Pulmonary artery endothelial cell (primary cell): ENCODE results near the gene TMEM208. TPM values are rescaled to one million over a fixed set of nuclear protein-coding genes. Genes with fewer than 3 reads are reported as not detected.

Experiments used
- DNase-seq: peaks from one replicate; pipeline ENCODE4 v3.0.0-alpha.2; 2011; ENCODE audit warnings: low read depth, low spot score
- total RNA-seq: library from RNA; depleted of rRNA; stranded (reverse); fragments of >200 nt; gene quantifications from 2 replicates; pipeline ENCODE4 v1.2.3, GENCODE V29; 2014

TMEM208 gene
- total RNA-seq, 1 donor from 2014 or later: 30.0 TPM

GRCh38 chr16:67191411-67191994 lies 35.4 kb upstream of the TMEM208 start:
- DNase-seq: no peak

GRCh38 chr16:67191995-67192681 lies 34.8 kb upstream of the TMEM208 start, which contains the start of gene E2F4:
E2F4 (plus strand) TSS chr16:67192155; CDS start chr16:67192228, 73 bp downstream.
- DNase-seq: peak; percentile 77

GRCh38 chr16:67192781-67193361 lies 34.1 kb upstream of the TMEM208 start:
- DNase-seq: no peak

GRCh38 chr16:67193536-67193935 lies 33.4 kb upstream of the TMEM208 start:
- no peak for DNase-seq

GRCh38 chr16:67194260-67194659 lies 32.7 kb upstream of the TMEM208 start:
- DNase-seq: no peak

GRCh38 chr16:67195676-67196075 lies 31.3 kb upstream of the TMEM208 start:
- no peak for DNase-seq

GRCh38 chr16:67196881-67197280 lies 30.0 kb upstream of the TMEM208 start:
- DNase-seq: no peak

GRCh38 chr16:67197704-67198103 lies 29.2 kb upstream of the TMEM208 start:
- DNase-seq: no peak

GRCh38 chr16:67198238-67198734 lies 28.6 kb upstream of the TMEM208 start:
- DNase-seq: no peak

- DNase-seq: no peak
Observed at GRCh38 chr16:67199011-67199807, 27.7 kb upstream of the TMEM208 start, which contains the start of gene ELMO3. ELMO3 (plus strand) TSS chr16:67199131; CDS start chr16:67199327, 196 bp downstream.

GRCh38 chr16:67199808-67200198 lies 27.1 kb upstream of the TMEM208 start:
- no peak for DNase-seq

GRCh38 chr16:67200491-67200890 lies 26.4 kb upstream of the TMEM208 start:
- no peak for DNase-seq

- DNase-seq: no peak
Observed at GRCh38 chr16:67201411-67202345, 25.3 kb upstream of the TMEM208 start.

- no peak for DNase-seq
Observed at GRCh38 chr16:67202426-67202825, 24.5 kb upstream of the TMEM208 start.

- DNase-seq: no peak
Observed at GRCh38 chr16:67202956-67203493, 23.9 kb upstream of the TMEM208 start.

- no peak for DNase-seq
Observed at GRCh38 chr16:67204076-67204475, 22.9 kb upstream of the TMEM208 start.

GRCh38 chr16:67206129-67206837 lies 20.6 kb upstream of the TMEM208 start:
- no peak for DNase-seq

GRCh38 chr16:67206838-67207248 lies 20.1 kb upstream of the TMEM208 start:
- DNase-seq: no peak

- no peak for DNase-seq
Observed at GRCh38 chr16:67207249-67208091, 19.5 kb upstream of the TMEM208 start.
